CD4-positive, alpha-beta T cell (primary cell): ENCODE data around the gene SLC5A5. TPM values are rescaled to one million over a fixed set of nuclear protein-coding genes. Genes with fewer than 3 reads are reported as not detected.
A peak's percentile ranks its signal among the peaks of the same experiment; 100 is the strongest.

Experiments used
- ATAC-seq: fragments of 200-7000 bp; cut with Tn5 transposase; one replicate; pipeline ENCODE4 v1.10.0; 2022; ENCODE audit warnings: mild to moderate bottlenecking; ENCODE audit not compliant: poor library complexity
- CTCF ChIA-PET: fragments of 350-600 bp; sonication (Branson Sonifier 250); formaldehyde crosslinking; loops from one replicate; lab custom pipeline; 2021; ENCODE audit warnings: antibody characterized with exemption, inconsistent platforms; lab: Charles Lee
- POLR2A ChIA-PET: fragments of 350-600 bp; sonication (Branson Sonifier 250); formaldehyde crosslinking; loops from one replicate; lab custom pipeline; 2021; ENCODE audit warnings: antibody characterized with exemption, inconsistent platforms; lab: Charles Lee
- DNase-seq, 14 experiments: peaks; one replicate each; pipeline ENCODE4 v3.0.0-alpha.2; 2013 to 2020; ENCODE audit warnings: mixed read lengths in 2 of 14
- H3K27ac ChIP-seq, 2 donors: one replicate each; pipeline versions ENCODE4 v1.5.1 to v1.7.0; 2013; ENCODE audit warnings: low read length in 2 of 2, low read depth in 1 of 2, mild to moderate bottlenecking in 1 of 2
- H3K27me3 ChIP-seq, 2 experiments: 1 replicate in 1 of 2; 2 replicates in 1 of 2; pipeline versions ENCODE4 v1.6.1 to v1.7.0; 2013; ENCODE audit warnings: low read length in 2 of 2, control low read depth in 1 of 2, mild to moderate bottlenecking in 1 of 2, moderate library complexity in 1 of 2; ENCODE audit not compliant: insufficient read depth in 2 of 2, control insufficient read depth in 1 of 2
- H3K36me3 ChIP-seq: one replicate; pipeline ENCODE4 v1.6.1; 2013; ENCODE audit warnings: low read length, control low read depth; ENCODE audit not compliant: insufficient read depth
- H3K4me1 ChIP-seq: one replicate; pipeline ENCODE4 v1.6.1; 2013; ENCODE audit warnings: low read length, control low read depth; ENCODE audit not compliant: insufficient read depth
- H3K4me3 ChIP-seq: one replicate; pipeline ENCODE4 v1.5.1; 2013; ENCODE audit warnings: mild to moderate bottlenecking, low read length, moderate library complexity
- H3K9me3 ChIP-seq, 2 experiments: 1 replicate in 1 of 2; 2 replicates in 1 of 2; pipeline versions ENCODE4 v1.6.1 to v1.7.0; 2013; ENCODE audit warnings: low read length in 2 of 2, mild to moderate bottlenecking in 2 of 2, control low read depth in 1 of 2, moderate library complexity in 1 of 2; ENCODE audit not compliant: control insufficient read depth in 1 of 2, insufficient read depth in 1 of 2
- H3K27ac Mint-ChIP-seq: one replicate; pipeline ENCODE4 v1.8.0; 2020; ENCODE audit warnings: mixed read lengths
- H3K27me3 Mint-ChIP-seq: one replicate; pipeline ENCODE4 v1.8.0; 2021; ENCODE audit warnings: mixed read lengths
- H3K36me3 Mint-ChIP-seq: one replicate; pipeline ENCODE4 v1.8.0; 2021; ENCODE audit warnings: low read depth, mixed read lengths
- H3K4me1 Mint-ChIP-seq: one replicate; pipeline ENCODE4 v1.8.0; 2021; ENCODE audit warnings: low read depth, mixed read lengths
- H3K4me3 Mint-ChIP-seq: one replicate; pipeline ENCODE4 v1.8.0; 2020; ENCODE audit warnings: mild to moderate bottlenecking, mixed read lengths
- H3K9me3 Mint-ChIP-seq: one replicate; pipeline ENCODE4 v1.8.0; 2020; ENCODE audit warnings: mixed read lengths
- CTCF ChIP-seq: fragments of 200-600 bp; IDR thresholded peaks from one replicate; pipeline ENCODE4 v1.8.0; 2022; ENCODE audit warnings: antibody characterized with exemption, mild to moderate bottlenecking
- intact Hi-C, 2 experiments: fragments of 100-400 bp; cut with DNase I in 1 of 2; cut with micrococcal nuclease in 1 of 2; formaldehyde crosslinking; loops; one replicate each; pipeline versions ENCODE4 v1.15.1 to v1.9.0; 2023 to 2025; cut with DNase I, micrococcal nuclease
- total RNA-seq, 174 experiments: library from RNA in 2 of 174; stranded (reverse) in 2 of 174; gene quantifications; one replicate each; pipeline ENCODE4 v1.2.3 and lab custom pipeline; 2021 to 2026

SLC5A5 gene
- total RNA-seq, 2 experiments from 2014 or later, result 1.6 TPM

- H3K27ac ChIP-seq, result peak overlapping the region in 1 of 2 donors; percentile 23
- intact Hi-C loops, result no loop called here
- peaks cover 9% of the 10 kb centered on the region for H3K4me1 Mint-ChIP-seq
- DNase-seq (no peak), ATAC-seq (no peak)
- peaks cover 92% of the 10 kb centered on the region for H3K36me3 Mint-ChIP-seq
- POLR2A ChIA-PET, result interaction anchor here (1.2 to 1.6 kb wide), 4 partner anchors 11 to 32 kb away, joined by 4 to 5 read pairs (median 4); no protein-coding TSS in a partner anchor
- H3K9me3 ChIP-seq, result peaks cover 0 to 11% of the 10 kb centered on the region in 2 experiments
- no peak for TF ChIP-seq CTCF
- H3K36me3 ChIP-seq, result peaks cover 94% of the 10 kb centered on the region
- H3K4me3 Mint-ChIP-seq, result no peak overlapping the region
- H3K4me3 ChIP-seq, result no peak overlapping the region
- H3K27ac Mint-ChIP-seq, result peak overlapping the region; percentile 54
- CTCF ChIA-PET, result interaction anchor here (1.7 to 3.0 kb wide), 2 partner anchors 20 to 24 kb away, joined by 4 to 9 read pairs; partner anchors contain the start of gene RPL18A
- no peaks in the 10 kb centered on the region for H3K9me3 Mint-ChIP-seq
- no peaks in the 10 kb centered on the region for H3K27me3 ChIP-seq
- H3K4me1 ChIP-seq, result peaks cover 31% of the 10 kb centered on the region
- no peaks in the 10 kb centered on the region for H3K27me3 Mint-ChIP-seq
Observed at GRCh38 chr19:17835182-17836006, 36.4 kb upstream of the SLC5A5 start.

- H3K27ac ChIP-seq, result no peak overlapping the region
- ATAC-seq, result no peak
- H3K9me3 Mint-ChIP-seq, result no peaks in the 10 kb centered on the region
Observed at GRCh38 chr19:17836530-17836929, 35.2 kb upstream of the SLC5A5 start.

GRCh38 chr19:17837972-17838371, 33.8 kb upstream of the SLC5A5 start:
- Histone ChIP-seq H3K4me3 (no peak overlapping the region), H3K27ac (no peak overlapping the region), H3K9me3 (peaks cover 0 to 3% of the 10 kb centered on the region in 2 experiments), H3K4me1 (peaks cover 44% of the 10 kb centered on the region), H3K27me3 (no peaks in the 10 kb centered on the region), H3K36me3 (peaks cover 96% of the 10 kb centered on the region)
- no peaks in the 10 kb centered on the region for H3K27me3 Mint-ChIP-seq
- no peak overlapping the region for H3K4me3 Mint-ChIP-seq
- ATAC-seq (no peak), DNase-seq (no peak)
- ChIA-PET POLR2A (interaction anchor here (1.9 kb wide), 1 partner anchor 10 kb away, joined by 8 read pairs; the partner anchor contains the start of gene JAK3), CTCF (no interaction called here)
- no peak for TF ChIP-seq CTCF
- intact Hi-C loops, result no loop called here
- H3K27ac Mint-ChIP-seq, result peak overlapping the region; percentile 59
- peaks cover 89% of the 10 kb centered on the region for H3K36me3 Mint-ChIP-seq
- peaks cover 8% of the 10 kb centered on the region for H3K4me1 Mint-ChIP-seq
- H3K9me3 Mint-ChIP-seq, result no peaks in the 10 kb centered on the region

More at GRCh38 chr19:17836530-17836929, 35.2 kb upstream of the SLC5A5 start:
- Mint-ChIP-seq H3K27me3 (no peaks in the 10 kb centered on the region), H3K36me3 (peaks cover 92% of the 10 kb centered on the region), H3K4me1 (peaks cover 8% of the 10 kb centered on the region), H3K27ac (peak overlapping the region; percentile 54), H3K4me3 (no peak overlapping the region)
- peaks cover 36% of the 10 kb centered on the region for H3K4me1 ChIP-seq
- no peak overlapping the region for H3K4me3 ChIP-seq
- ChIA-PET CTCF (no interaction called here), POLR2A (no interaction called here)
- intact Hi-C loops, result no loop called here
- TF ChIP-seq CTCF, result no peak
- H3K9me3 ChIP-seq, result peaks cover 0 to 5% of the 10 kb centered on the region in 2 experiments
- H3K36me3 ChIP-seq, result peaks cover 96% of the 10 kb centered on the region
- no peaks in the 10 kb centered on the region for H3K27me3 ChIP-seq
- DNase-seq, result no peak
